Activated CD4-positive, alpha-beta T cell treated with anti-CD3 and anti-CD28 coated beads, Interleukin-2, amount 10 ng/mL, durations not matched to agents 24 days and 14 days (primary cell): ENCODE results near the gene CDC45. TPM values are rescaled to one million over a fixed set of nuclear protein-coding genes. Genes with fewer than 3 reads are reported as not detected.
"Not testable (repeated sequence)": the region's sequence is repeated elsewhere in the genome, so short reads cannot be mapped to it uniquely, and the experiment has no call there.

Experiments
- DNase-seq: peaks from one replicate; pipeline ENCODE4 v3.0.0; 2022
- H3K27ac Mint-ChIP-seq: one replicate; pipeline ENCODE4 v1.8.0; 2022; ENCODE audit warnings: mild to moderate bottlenecking, mixed read lengths
- H3K27me3 Mint-ChIP-seq: one replicate; pipeline ENCODE4 v1.8.0; 2022; ENCODE audit warnings: mixed read lengths
- H3K36me3 Mint-ChIP-seq: one replicate; pipeline ENCODE4 v1.8.0; 2022; ENCODE audit warnings: low read depth, mild to moderate bottlenecking, mixed read lengths
- H3K4me1 Mint-ChIP-seq: one replicate; pipeline ENCODE4 v1.8.0; 2021; ENCODE audit warnings: mixed read lengths
- H3K4me3 Mint-ChIP-seq: one replicate; pipeline ENCODE4 v1.8.0; 2022; ENCODE audit warnings: mild to moderate bottlenecking, moderate library complexity, mixed read lengths
- H3K9me3 Mint-ChIP-seq: one replicate; pipeline ENCODE4 v1.8.0; 2021; ENCODE audit warnings: mixed read lengths
- intact Hi-C: fragments of 100-400 bp; cut with micrococcal nuclease; formaldehyde crosslinking; loops from one replicate; pipeline ENCODE4 v1.15.1; 2023
- total RNA-seq: library from RNA; stranded (reverse); gene quantifications from 2 replicates; pipeline ENCODE4 v1.2.3, GENCODE V29; 2022

Gene CDC45, protein sequence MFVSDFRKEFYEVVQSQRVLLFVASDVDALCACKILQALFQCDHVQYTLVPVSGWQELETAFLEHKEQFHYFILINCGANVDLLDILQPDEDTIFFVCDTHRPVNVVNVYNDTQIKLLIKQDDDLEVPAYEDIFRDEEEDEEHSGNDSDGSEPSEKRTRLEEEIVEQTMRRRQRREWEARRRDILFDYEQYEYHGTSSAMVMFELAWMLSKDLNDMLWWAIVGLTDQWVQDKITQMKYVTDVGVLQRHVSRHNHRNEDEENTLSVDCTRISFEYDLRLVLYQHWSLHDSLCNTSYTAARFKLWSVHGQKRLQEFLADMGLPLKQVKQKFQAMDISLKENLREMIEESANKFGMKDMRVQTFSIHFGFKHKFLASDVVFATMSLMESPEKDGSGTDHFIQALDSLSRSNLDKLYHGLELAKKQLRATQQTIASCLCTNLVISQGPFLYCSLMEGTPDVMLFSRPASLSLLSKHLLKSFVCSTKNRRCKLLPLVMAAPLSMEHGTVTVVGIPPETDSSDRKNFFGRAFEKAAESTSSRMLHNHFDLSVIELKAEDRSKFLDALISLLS
- total RNA-seq = 121 and 123 TPM in 2 replicates

DNA sequence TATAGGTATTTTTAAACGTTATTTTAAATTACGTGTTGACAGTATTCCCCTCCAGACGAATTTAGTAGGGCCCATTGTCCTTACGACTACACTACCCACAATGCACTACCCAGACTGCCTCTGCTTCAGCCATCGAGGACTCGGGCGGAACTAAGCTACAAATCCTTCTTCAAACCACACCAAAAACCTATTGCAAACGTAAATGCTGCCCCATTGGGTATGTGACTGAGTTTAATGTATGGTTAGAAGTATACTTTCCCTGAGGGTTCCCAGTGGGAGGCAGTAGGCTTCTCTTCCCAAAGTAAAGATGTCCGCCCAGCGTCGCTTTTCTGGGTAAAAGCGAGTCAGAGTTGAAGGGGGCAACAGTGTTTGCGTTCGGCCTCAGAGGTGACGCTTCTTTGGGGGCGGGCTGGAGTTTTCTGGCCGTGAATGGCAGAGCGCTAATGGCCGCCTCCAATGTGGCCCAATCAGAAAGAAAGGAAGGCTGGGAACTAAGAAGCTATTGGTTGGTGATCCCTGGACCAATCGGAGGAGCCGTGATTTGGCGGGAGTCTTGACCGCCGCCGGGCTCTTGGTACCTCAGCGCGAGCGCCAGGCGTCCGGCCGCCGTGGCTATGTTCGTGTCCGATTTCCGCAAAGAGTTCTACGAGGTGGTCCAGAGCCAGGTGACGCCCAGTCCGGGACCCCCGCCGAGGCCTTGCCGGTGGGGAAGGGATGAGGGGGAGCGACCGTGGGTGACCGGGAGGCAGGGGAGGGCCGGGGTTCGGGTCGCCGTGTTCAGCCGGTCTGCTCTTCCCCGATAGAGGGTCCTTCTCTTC, at the start of gene CDC45:
Gene CDC45, plus strand, starts transcription at position 566 of the 818 bp plus-strand sequence. Its CDS starts 49 bp downstream, at position 615.
- Mint-ChIP-seq H3K4me3 (peak within 1 kb of the TSS; percentile 100), H3K4me1 (peaks cover 37% of the 10 kb centered on the region), H3K27me3 (no peaks in the 10 kb centered on the region), H3K27ac (peak within 1 kb of the TSS; percentile 98), H3K9me3 (no peaks in the 10 kb centered on the region), H3K36me3 (peaks cover 35% of the 10 kb centered on the region)
- intact Hi-C loops = loop anchor here (1.0 to 5.0 kb wide), 5 partner anchors 32 to 357 kb away; partner anchors contain the start of genes C22orf39, DGCR2, MRPL40 and SLC25A1
- DNase-seq = peak; percentile 98

GRCh38 chr22:19429950-19430889, 49.5 kb upstream of the CDC45 start:
- intact Hi-C loops = loop anchor here (1.0 to 5.0 kb wide), 4 partner anchors 11 to 1487 kb away; partner anchors contain the start of genes CLTCL1, CRKL and SLC25A1
- peak; percentile 79 for DNase-seq
- Mint-ChIP-seq H3K4me3 (peak overlapping the region; percentile 92), H3K9me3 (no peaks in the 10 kb centered on the region), H3K4me1 (peaks cover 46% of the 10 kb centered on the region), H3K27me3 (no peaks in the 10 kb centered on the region), H3K36me3 (peaks cover 33% of the 10 kb centered on the region), H3K27ac (peak overlapping the region; percentile 91)

DNA sequence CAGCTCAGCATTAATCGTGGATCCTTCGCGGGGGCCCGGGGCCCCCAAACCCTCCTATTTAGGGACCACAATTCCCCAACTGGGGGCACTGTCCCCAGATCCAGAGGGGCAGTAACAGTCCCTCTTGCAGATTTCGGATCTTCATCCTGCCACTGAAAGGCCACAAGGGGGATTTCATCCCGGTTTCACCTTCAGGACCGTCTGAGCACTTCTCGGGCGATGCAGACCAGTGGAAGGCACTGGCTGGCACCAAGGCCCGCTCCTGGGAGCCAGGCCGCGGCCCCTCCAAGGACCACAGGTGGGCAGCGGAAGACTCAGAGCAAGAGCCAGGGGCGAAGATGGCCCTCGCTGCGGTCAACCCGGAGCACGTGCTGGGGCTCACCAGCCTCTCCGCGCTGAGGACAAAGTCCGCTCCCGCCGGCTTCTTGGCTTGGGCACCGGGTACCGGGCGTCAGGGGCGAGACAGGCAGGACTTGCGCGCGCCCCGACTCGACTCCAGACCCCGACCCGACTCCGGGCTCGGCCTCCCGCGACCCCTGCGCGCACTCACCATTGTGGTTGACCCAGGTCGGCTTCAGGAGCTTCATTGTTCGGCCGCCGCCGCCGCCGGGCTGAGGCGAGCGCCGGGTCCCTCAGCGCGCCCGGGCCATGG, 48.7 kb upstream of the CDC45 start:
- intact Hi-C loops = loop anchor here (1.0 to 5.0 kb wide), 5 partner anchors 12 to 1486 kb away; partner anchors contain the start of genes CLTCL1, CRKL, ESS2 and SLC25A1
- peak; percentile 78 for DNase-seq
- Mint-ChIP-seq H3K4me1 (peaks cover 45% of the 10 kb centered on the region), H3K36me3 (peaks cover 37% of the 10 kb centered on the region), H3K9me3 (no peaks in the 10 kb centered on the region), H3K27ac (peak overlapping the region; percentile 91), H3K4me3 (peak overlapping the region; percentile 92), H3K27me3 (no peaks in the 10 kb centered on the region)

DNA sequence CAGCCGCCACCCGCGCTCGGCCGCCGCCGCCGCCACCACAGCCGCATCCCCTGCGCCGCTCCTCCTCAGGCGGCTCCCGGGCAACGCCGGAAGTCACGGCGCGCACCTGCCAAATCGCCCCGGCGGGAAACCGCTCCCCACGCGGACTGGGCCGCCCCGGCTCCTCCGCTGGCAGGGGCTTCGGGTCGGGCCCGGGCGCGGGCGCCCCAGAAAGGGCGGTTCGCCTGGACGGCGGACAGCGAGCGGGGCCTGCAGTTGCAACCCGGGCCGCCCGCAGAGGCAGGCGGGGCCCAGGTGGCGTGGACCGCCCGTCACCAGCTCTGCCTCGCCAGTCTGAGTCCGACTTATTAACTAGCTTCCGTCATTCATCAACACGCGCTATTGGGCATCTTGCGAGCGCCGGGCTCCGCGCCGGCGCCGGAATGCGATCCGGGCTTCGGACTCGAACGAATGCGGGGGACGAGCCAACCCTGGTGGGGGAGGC, 48.0 kb upstream of the CDC45 start, which contains the start of gene HIRA:
Gene HIRA, minus strand, starts transcription at position 85 of the 484 bp plus-strand sequence. CDS start 257 bp downstream, outside the sequence.
- intact Hi-C loops = loop anchor here (1.0 to 5.0 kb wide), 6 partner anchors 16 to 1486 kb away; partner anchors contain the start of genes C22orf39, CDC45, CLTCL1 and CRKL
- peak; percentile 97 for DNase-seq
- Mint-ChIP-seq H3K27ac (peak within 1 kb of the TSS; percentile 96), H3K9me3 (no peaks in the 10 kb centered on the region), H3K4me1 (peaks cover 38% of the 10 kb centered on the region), H3K36me3 (peaks cover 33% of the 10 kb centered on the region), H3K4me3 (peak within 1 kb of the TSS; percentile 92), H3K27me3 (no peaks in the 10 kb centered on the region)

DNA sequence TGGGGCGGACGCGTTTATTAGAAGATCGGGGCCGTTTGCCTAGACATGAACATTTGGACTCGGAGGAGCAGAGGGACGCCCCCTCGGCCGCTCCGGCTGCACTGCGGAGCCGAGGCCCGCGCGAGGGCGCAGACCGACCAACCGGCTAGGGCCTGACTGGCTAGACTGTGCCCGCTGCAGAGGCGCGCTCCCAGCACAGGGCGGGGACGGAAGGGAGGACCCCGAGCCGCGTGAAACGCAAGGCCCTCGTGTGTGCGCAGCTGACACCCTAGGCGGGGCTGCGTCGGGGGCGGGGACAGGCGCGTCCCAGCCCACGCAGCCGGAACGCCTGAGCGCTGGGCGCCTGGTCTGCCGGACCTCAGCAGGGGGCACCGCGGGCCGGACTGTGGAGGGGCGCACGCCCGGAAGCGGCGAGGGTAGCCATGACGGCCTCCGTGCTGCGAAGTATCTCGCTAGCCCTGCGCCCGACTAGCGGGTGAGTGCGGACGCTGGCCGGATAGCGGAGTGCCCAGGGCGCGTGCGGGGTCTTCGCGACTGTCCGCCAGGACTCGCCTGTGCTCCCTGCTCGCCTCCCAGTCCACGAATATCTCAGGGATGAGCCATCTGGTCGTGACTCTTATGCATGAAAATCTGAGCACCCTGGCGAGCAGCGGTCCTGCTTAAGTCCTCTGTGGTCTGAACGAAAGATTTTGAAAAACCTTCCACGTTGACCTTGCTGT, 47.4 kb upstream of the CDC45 start, which contains the start of gene MRPL40:
Gene MRPL40, plus strand, starts transcription at position 413 of the 719 bp plus-strand sequence. Its CDS starts 10 bp downstream, at position 423.
- Mint-ChIP-seq H3K9me3 (no peaks in the 10 kb centered on the region), H3K4me1 (peaks cover 33% of the 10 kb centered on the region), H3K27ac (peak within 1 kb of the TSS; percentile 96), H3K4me3 (peak within 1 kb of the TSS; percentile 92), H3K27me3 (no peaks in the 10 kb centered on the region), H3K36me3 (peaks cover 30% of the 10 kb centered on the region)
- intact Hi-C loops = loop anchor here (1.0 to 5.0 kb wide), 5 partner anchors 15 to 1485 kb away; partner anchors contain the start of genes C22orf39, CDC45, CLTCL1 and CRKL
- peak; percentile 97 for DNase-seq

GRCh38 chr22:19434401-19434800, 45.3 kb upstream of the CDC45 start:
- no peak for DNase-seq
- intact Hi-C loops = loop anchor here (5.0 kb wide), 3 partner anchors 142 to 1483 kb away; partner anchors contain the start of genes CLTCL1, CRKL and SLC25A1
- H3K36me3 Mint-ChIP-seq = peaks cover 25% of the 10 kb centered on the region

GRCh38 chr22:19434829-19435580, 44.7 kb upstream of the CDC45 start:
- Mint-ChIP-seq H3K4me3 (no peak overlapping the region), H3K27me3 (no peaks in the 10 kb centered on the region), H3K36me3 (peaks cover 22% of the 10 kb centered on the region), H3K27ac (no peak overlapping the region), H3K4me1 (peaks cover 20% of the 10 kb centered on the region), H3K9me3 (no peaks in the 10 kb centered on the region)
- intact Hi-C loops = loop anchor here (5.0 kb wide), 3 partner anchors 143 to 1482 kb away; partner anchors contain the start of genes CLTCL1, CRKL and SLC25A1
- DNase-seq = no peak

More at GRCh38 chr22:19434401-19434800, 45.3 kb upstream of the CDC45 start:
- Mint-ChIP-seq H3K4me3 (peak overlapping the region; percentile 41), H3K9me3 (no peaks in the 10 kb centered on the region), H3K4me1 (peaks cover 26% of the 10 kb centered on the region), H3K27ac (peak overlapping the region; percentile 29), H3K27me3 (no peaks in the 10 kb centered on the region)

DNA sequence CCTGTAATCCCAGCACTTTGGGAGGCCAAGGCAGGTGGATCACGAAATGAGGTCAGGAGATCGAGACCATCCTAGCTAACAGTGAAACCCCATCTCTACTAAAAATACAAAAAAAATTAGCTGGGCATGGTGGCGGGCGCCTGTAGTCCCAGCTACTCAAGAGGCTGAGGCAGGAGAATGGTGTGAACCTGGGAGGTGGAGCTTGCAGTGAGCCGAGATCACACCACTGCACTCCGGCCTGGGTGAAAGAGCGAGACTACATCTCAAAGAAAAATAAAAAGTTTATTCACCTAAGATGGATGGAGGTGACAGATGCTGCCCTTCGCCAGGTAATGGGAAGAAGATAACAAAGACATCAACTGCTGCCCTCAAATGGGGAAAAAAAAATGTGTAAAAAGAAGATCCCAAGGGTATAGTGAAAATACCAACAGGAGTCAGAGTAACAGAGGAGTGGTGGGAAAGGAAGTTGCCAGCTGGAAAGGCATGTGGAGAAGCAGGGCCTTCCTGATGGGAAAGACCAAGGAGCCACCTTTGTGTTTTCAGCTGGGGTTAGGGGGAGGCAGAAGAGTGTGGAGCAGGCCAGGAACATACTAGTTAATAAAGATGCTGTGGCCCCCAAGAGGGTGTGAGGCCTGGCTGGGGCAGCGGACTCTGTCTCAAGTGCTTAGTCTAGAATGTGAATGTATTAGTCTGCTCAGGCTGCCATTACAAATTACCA, 43.1 kb upstream of the CDC45 start:
- H3K9me3 Mint-ChIP-seq, intact Hi-C loops, DNase-seq, H3K4me3 Mint-ChIP-seq, H3K27me3 Mint-ChIP-seq, H3K27ac Mint-ChIP-seq: not testable (repeated sequence)
- peaks cover 20% of the 10 kb centered on the region for H3K4me1 Mint-ChIP-seq
- H3K36me3 Mint-ChIP-seq = peaks cover 25% of the 10 kb centered on the region

GRCh38 chr22:19438298-19438697, 41.4 kb upstream of the CDC45 start:
- no peaks in the 10 kb centered on the region for H3K27me3 Mint-ChIP-seq
- H3K4me1 Mint-ChIP-seq = peaks cover 16% of the 10 kb centered on the region
- no peak for DNase-seq
- H3K36me3 Mint-ChIP-seq = peaks cover 34% of the 10 kb centered on the region
- H3K9me3 Mint-ChIP-seq = no peaks in the 10 kb centered on the region
- H3K27ac Mint-ChIP-seq = no peak overlapping the region
- no peak overlapping the region for H3K4me3 Mint-ChIP-seq
- intact Hi-C loops = no loop called here

DNA sequence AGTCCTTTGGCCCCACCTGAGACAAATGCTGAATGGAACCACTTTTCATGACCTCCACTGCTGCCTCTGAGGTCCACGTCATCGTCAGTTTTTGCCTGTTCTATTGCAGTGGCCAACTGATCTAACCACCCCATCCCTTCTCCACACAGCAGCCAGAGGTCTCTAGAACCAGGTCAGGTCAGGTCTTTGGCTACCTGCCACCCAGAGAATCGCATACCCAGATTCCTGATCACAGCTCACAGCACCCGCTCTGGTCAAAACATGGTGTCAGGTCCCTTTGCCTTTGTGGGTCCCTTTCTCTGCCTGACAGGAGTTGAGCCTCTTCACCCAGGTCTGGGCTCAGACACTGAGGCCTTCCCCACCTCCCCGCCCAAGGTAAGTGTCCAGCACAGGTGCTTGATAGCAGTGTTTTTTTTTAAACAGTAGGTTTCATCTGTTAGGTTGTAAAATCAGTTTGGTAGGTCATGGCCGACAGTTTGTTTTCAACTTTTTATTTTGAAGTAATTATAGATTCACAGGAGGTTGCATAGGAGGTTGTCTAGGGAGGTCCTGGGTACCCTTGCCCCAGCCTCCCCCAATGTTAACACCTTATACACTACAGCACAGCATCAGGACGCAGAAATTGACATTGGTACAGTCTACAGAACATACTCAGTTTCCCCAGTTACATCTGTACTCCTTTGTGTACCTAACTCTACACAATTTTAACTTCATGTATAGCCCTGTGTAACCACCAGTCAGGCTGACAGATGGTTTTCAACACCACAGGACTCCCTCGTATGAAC, 39.1 kb upstream of the CDC45 start:
- intact Hi-C loops = loop anchor here (10.0 kb wide), 2 partner anchors 134 to 414 kb away; partner anchors contain the start of genes GNB1L and RTL10
- H3K9me3 Mint-ChIP-seq = no peaks in the 10 kb centered on the region
- H3K27ac Mint-ChIP-seq = no peak overlapping the region
- peaks cover 21% of the 10 kb centered on the region for H3K4me1 Mint-ChIP-seq
- H3K4me3 Mint-ChIP-seq = no peak overlapping the region
- H3K27me3 Mint-ChIP-seq = no peaks in the 10 kb centered on the region
- no peak for DNase-seq
- H3K36me3 Mint-ChIP-seq = peaks cover 34% of the 10 kb centered on the region
